Measurements from ENCODE around the gene DHX15. TPM values are rescaled to one million over a fixed set of nuclear protein-coding genes. Genes with fewer than 3 reads are reported as not detected.

Gene DHX15
- polyA plus RNA-seq, 1 experiment, result 53.2 TPM

GRCh38 chr4:24588216-24588954, 4.0 kb upstream of the DHX15 start:
- no peak for DNase-seq (ENCODE audit: low read depth)
- no peaks in the 10 kb centered on the region; the same call in 1 of the 2 replicates for H3K27me3 ChIP-seq (ENCODE audit: control insufficient read depth, insufficient read depth, low read length)
- ChIA-PET CTCF (interaction anchor here (1.2 kb wide), 1 partner anchor 12 kb away, joined by 3 read pairs; no protein-coding TSS in a partner anchor), POLR2A (no interaction called here)
- no peak overlapping the region for H3K4me3 ChIP-seq (ENCODE audit: low read depth, low read length)
- H3K36me3 ChIP-seq (ENCODE audit: control insufficient read depth, insufficient read depth, low read length), result no peaks in the 10 kb centered on the region
- TF ChIP-seq CTCF (IDR thresholded peaks at IDR 0.05; ENCODE audit: insufficient read depth, low read depth, low read length), result no peak

GRCh38 chr4:24583451-24584210, 723 bp downstream of the DHX15 start:
- no peaks in the 10 kb centered on the region for H3K36me3 ChIP-seq (ENCODE audit: control insufficient read depth, insufficient read depth, low read length)
- no peaks in the 10 kb centered on the region for H3K27me3 ChIP-seq (ENCODE audit: control insufficient read depth, insufficient read depth, low read length)
- H3K4me3 ChIP-seq (ENCODE audit: low read depth, low read length), result peak overlapping the region; percentile 99
- ChIA-PET POLR2A (interaction anchor here (0.8 to 1.2 kb wide), 2 partner anchors 25 to 108 kb away, joined by 3 to 5 read pairs; no protein-coding TSS in a partner anchor), CTCF (interaction anchor here (0.7 to 0.8 kb wide), 2 partner anchors 15 to 214 kb away, joined by 3 read pairs; no protein-coding TSS in a partner anchor)
- no peak for DNase-seq (ENCODE audit: low read depth)
- TF ChIP-seq CTCF (IDR thresholded peaks at IDR 0.05; ENCODE audit: insufficient read depth, low read depth, low read length), result no peak

- H3K27me3 ChIP-seq (ENCODE audit: control insufficient read depth, insufficient read depth, low read length), result no peaks in the 10 kb centered on the region
- no peak for DNase-seq (ENCODE audit: low read depth)
- H3K36me3 ChIP-seq (ENCODE audit: control insufficient read depth, insufficient read depth, low read length), result no peaks in the 10 kb centered on the region
- ChIA-PET CTCF (interaction anchor here (1.0 to 1.1 kb wide), 2 partner anchors 9 to 94 kb away, joined by 3 to 4 read pairs; no protein-coding TSS in a partner anchor), POLR2A (no interaction called here)
- TF ChIP-seq CTCF (IDR thresholded peaks at IDR 0.05; ENCODE audit: insufficient read depth, low read depth, low read length), result no peak
- H3K4me3 ChIP-seq (ENCODE audit: low read depth, low read length), result peak overlapping the region; percentile 99
Observed at GRCh38 chr4:24582235-24582832, 2.0 kb downstream of the DHX15 start.

- DNase-seq (ENCODE audit: low read depth), result no peak
- H3K36me3 ChIP-seq (ENCODE audit: control insufficient read depth, insufficient read depth, low read length), result peaks cover 3% of the 10 kb centered on the region
- POLR2A ChIA-PET, result no interaction called here
- CTCF ChIA-PET, result no interaction called here
- H3K4me3 ChIP-seq (ENCODE audit: low read depth, low read length), result no peak overlapping the region
- TF ChIP-seq CTCF (IDR thresholded peaks at IDR 0.05; ENCODE audit: insufficient read depth, low read depth, low read length), result no peak
- H3K27me3 ChIP-seq (ENCODE audit: control insufficient read depth, insufficient read depth, low read length), result no peaks in the 10 kb centered on the region
Observed at GRCh38 chr4:24578364-24578763, 6.0 kb downstream of the DHX15 start.

- CTCF ChIA-PET, result no interaction called here
- POLR2A ChIA-PET, result no interaction called here
Observed at GRCh38 chr4:24576276-24576675, 8.1 kb downstream of the DHX15 start.

More at GRCh38 chr4:24576276-24576675, 8.1 kb downstream of the DHX15 start:
- TF ChIP-seq CTCF (IDR thresholded peaks at IDR 0.05; ENCODE audit: insufficient read depth, low read depth, low read length), result no peak
- H3K36me3 ChIP-seq (ENCODE audit: control insufficient read depth, insufficient read depth, low read length), result peaks cover 3% of the 10 kb centered on the region
- H3K27me3 ChIP-seq (ENCODE audit: control insufficient read depth, insufficient read depth, low read length), result no peaks in the 10 kb centered on the region
- no peak overlapping the region for H3K4me3 ChIP-seq (ENCODE audit: low read depth, low read length)
- no peak for DNase-seq (ENCODE audit: low read depth)

Measured in BJ (cell line).